SK-N-SH treated with all-trans-retinoic acid at 6 μM for 48 hours (cell line): ENCODE results near the gene CROCC2.

ENCODE experiments used
- ARNTL ChIP-seq: fragments of 450-650 bp; formaldehyde crosslinking; IDR thresholded peaks from 2 replicates; pipeline ENCODE4 v1.5.0; 2020; ENCODE audit warnings: low read depth, mild to moderate bottlenecking, moderate library complexity, borderline replicate concordance
- BACH2 ChIP-seq: fragments of 250-450 bp; sonication (Bioruptor Pico); IDR thresholded peaks from 2 replicates; pipeline ENCODE4 v1.9.0; 2021; ENCODE audit warnings: mild to moderate bottlenecking, borderline replicate concordance
- CSDC2 ChIP-seq: fragments of 250-450 bp; sonication (Bioruptor Pico); IDR thresholded peaks from 2 replicates; pipeline ENCODE4 v1.5.0; 2020; ENCODE audit warnings: mild to moderate bottlenecking, moderate library complexity
- ESRRG ChIP-seq: fragments of 250-450 bp; sonication (Bioruptor Pico); IDR thresholded peaks from 2 replicates; pipeline ENCODE4 v1.6.1; 2021; ENCODE audit warnings: mild to moderate bottlenecking
- GLIS3 ChIP-seq: fragments of 250-450 bp; sonication (Bioruptor Pico); IDR thresholded peaks from 2 replicates; pipeline ENCODE4 v1.5.0; 2020; ENCODE audit warnings: mild to moderate bottlenecking, moderate library complexity
- OSR1 ChIP-seq: fragments of 250-450 bp; sonication (Bioruptor Pico); IDR thresholded peaks from 2 replicates; pipeline ENCODE4 v1.8.0; 2022; ENCODE audit warnings: moderate library complexity, mild to moderate bottlenecking, inconsistent platforms
- RARB ChIP-seq: fragments of 250-450 bp; sonication (Bioruptor Pico); IDR thresholded peaks from 2 replicates; pipeline ENCODE4 v1.8.0; 2021; ENCODE audit warnings: mild to moderate bottlenecking, moderate library complexity
- TCF4 ChIP-seq: fragments of 250-450 bp; sonication (Bioruptor Pico); IDR thresholded peaks from 2 replicates; pipeline ENCODE4 v1.8.0; 2021; ENCODE audit warnings: mild to moderate bottlenecking, moderate library complexity, borderline replicate concordance
- TOX ChIP-seq: fragments of 250-450 bp; sonication (Bioruptor Pico); IDR thresholded peaks from 2 replicates; pipeline ENCODE4 v1.8.0; 2021; ENCODE audit warnings: mild to moderate bottlenecking, moderate library complexity, borderline replicate concordance
- ZFP3 ChIP-seq: fragments of 250-450 bp; sonication (Bioruptor Pico); IDR thresholded peaks from 2 replicates; pipeline ENCODE4 v1.5.0; 2020; ENCODE audit warnings: mild to moderate bottlenecking, moderate library complexity
- ZNF70 ChIP-seq: fragments of 450-650 bp; formaldehyde crosslinking; IDR thresholded peaks from 2 replicates; pipeline ENCODE4 v1.5.0; 2020; ENCODE audit warnings: mild to moderate bottlenecking, moderate library complexity
- TF ChIP-seq, protein P1 (sequence below): fragments of 250-450 bp; sonication (Bioruptor Pico); IDR thresholded peaks from 2 replicates; pipeline ENCODE4 v1.8.0; 2020; ENCODE audit warnings: mild to moderate bottlenecking, moderate library complexity, borderline replicate concordance
- TF ChIP-seq, protein P2 (sequence below): fragments of 250-450 bp; sonication (Bioruptor Pico); IDR thresholded peaks from 2 replicates; pipeline ENCODE4 v1.5.0; 2020; ENCODE audit warnings: mild to moderate bottlenecking, moderate library complexity
- TF ChIP-seq, protein P3 (sequence below): fragments of 250-450 bp; sonication (Bioruptor Pico); IDR thresholded peaks from 2 replicates; pipeline ENCODE4 v1.8.0; 2021; ENCODE audit warnings: low read depth, mild to moderate bottlenecking, moderate library complexity, borderline replicate concordance

DNA sequence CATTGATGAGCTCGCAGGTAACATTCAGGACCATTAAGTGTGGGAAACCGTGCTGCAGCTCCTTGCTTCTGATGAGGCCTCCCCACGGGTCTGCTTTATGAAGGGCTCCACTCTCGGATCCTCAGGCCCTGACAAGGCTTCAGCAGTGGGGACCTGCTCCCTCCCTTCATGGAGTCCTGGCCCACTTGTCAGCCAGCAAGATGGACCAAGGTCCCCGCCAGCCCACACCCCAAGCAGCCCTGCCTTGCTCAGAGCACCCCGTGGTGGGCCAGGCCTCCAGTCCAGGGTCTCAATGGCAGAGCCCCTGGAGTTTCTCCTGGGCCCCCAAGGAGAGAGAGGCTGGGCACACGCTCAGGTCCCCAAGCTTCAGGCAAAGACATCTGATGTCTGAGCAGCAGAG lies 41.5 kb downstream of the CROCC2 start:
- TF ChIP-seq TCF4 (CRISPR knock-in tag) (no peak), BACH2 (no peak), ZFP3 (no peak), CSDC2 (CRISPR knock-in tag) (no peak), ZNF70 (CRISPR knock-in tag) (no peak), RARB (CRISPR knock-in tag) (no peak), OSR1 (no peak), TOX (CRISPR knock-in tag) (no peak), ESRRG (CRISPR knock-in tag) (no peak), ARNTL (no peak), GLIS3 (no peak)
- TF ChIP-seq, protein P1, sequence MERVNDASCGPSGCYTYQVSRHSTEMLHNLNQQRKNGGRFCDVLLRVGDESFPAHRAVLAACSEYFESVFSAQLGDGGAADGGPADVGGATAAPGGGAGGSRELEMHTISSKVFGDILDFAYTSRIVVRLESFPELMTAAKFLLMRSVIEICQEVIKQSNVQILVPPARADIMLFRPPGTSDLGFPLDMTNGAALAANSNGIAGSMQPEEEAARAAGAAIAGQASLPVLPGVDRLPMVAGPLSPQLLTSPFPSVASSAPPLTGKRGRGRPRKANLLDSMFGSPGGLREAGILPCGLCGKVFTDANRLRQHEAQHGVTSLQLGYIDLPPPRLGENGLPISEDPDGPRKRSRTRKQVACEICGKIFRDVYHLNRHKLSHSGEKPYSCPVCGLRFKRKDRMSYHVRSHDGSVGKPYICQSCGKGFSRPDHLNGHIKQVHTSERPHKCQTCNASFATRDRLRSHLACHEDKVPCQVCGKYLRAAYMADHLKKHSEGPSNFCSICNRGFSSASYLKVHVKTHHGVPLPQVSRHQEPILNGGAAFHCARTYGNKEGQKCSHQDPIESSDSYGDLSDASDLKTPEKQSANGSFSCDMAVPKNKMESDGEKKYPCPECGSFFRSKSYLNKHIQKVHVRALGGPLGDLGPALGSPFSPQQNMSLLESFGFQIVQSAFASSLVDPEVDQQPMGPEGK (CRISPR knock-in tag) = no peak
- TF ChIP-seq, protein P2, sequence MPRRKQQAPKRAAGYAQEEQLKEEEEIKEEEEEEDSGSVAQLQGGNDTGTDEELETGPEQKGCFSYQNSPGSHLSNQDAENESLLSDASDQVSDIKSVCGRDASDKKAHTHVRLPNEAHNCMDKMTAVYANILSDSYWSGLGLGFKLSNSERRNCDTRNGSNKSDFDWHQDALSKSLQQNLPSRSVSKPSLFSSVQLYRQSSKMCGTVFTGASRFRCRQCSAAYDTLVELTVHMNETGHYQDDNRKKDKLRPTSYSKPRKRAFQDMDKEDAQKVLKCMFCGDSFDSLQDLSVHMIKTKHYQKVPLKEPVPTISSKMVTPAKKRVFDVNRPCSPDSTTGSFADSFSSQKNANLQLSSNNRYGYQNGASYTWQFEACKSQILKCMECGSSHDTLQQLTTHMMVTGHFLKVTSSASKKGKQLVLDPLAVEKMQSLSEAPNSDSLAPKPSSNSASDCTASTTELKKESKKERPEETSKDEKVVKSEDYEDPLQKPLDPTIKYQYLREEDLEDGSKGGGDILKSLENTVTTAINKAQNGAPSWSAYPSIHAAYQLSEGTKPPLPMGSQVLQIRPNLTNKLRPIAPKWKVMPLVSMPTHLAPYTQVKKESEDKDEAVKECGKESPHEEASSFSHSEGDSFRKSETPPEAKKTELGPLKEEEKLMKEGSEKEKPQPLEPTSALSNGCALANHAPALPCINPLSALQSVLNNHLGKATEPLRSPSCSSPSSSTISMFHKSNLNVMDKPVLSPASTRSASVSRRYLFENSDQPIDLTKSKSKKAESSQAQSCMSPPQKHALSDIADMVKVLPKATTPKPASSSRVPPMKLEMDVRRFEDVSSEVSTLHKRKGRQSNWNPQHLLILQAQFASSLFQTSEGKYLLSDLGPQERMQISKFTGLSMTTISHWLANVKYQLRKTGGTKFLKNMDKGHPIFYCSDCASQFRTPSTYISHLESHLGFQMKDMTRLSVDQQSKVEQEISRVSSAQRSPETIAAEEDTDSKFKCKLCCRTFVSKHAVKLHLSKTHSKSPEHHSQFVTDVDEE (CRISPR knock-in tag) = no peak
- TF ChIP-seq, protein P3, sequence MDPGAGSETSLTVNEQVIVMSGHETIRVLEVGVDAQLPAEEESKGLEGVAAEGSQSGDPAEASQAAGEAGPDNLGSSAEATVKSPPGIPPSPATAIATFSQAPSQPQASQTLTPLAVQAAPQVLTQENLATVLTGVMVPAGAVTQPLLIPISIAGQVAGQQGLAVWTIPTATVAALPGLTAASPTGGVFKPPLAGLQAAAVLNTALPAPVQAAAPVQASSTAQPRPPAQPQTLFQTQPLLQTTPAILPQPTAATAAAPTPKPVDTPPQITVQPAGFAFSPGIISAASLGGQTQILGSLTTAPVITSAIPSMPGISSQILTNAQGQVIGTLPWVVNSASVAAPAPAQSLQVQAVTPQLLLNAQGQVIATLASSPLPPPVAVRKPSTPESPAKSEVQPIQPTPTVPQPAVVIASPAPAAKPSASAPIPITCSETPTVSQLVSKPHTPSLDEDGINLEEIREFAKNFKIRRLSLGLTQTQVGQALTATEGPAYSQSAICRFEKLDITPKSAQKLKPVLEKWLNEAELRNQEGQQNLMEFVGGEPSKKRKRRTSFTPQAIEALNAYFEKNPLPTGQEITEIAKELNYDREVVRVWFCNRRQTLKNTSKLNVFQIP (CRISPR knock-in tag) = no peak
